HepG2 (cell line): ENCODE measurements around the gene ADIPOR2. TPM values are rescaled to one million over a fixed set of nuclear protein-coding genes. Genes with fewer than 3 reads are reported as not detected.

ENCODE experiments used
- CBX1 ChIP-seq: IDR thresholded peaks from one replicate; pipeline ENCODE4 v1.6.1; 2016; ENCODE audit warnings: antibody characterized with exemption, low read depth
- CC2D1A ChIP-seq: sonication (generic); formaldehyde crosslinking; IDR thresholded peaks from 2 replicates; pipeline ENCODE4 v1.8.1; 2023; ENCODE audit warnings: mild to moderate bottlenecking, missing genetic modification reagents
- FIP1L1 ChIP-seq: fragments of 200-400 bp; formaldehyde crosslinking; IDR thresholded peaks from 2 replicates; pipeline ENCODE4 v1.6.1; 2018; ENCODE audit warnings: low read depth, mild to moderate bottlenecking, low read length, moderate library complexity, borderline replicate concordance; ENCODE audit not compliant: insufficient read depth
- HNRNPLL ChIP-seq: fragments of 200-400 bp; formaldehyde crosslinking; IDR thresholded peaks from 2 replicates; pipeline ENCODE4 v1.6.1; 2017; ENCODE audit warnings: mild to moderate bottlenecking, low read depth, low read length; ENCODE audit not compliant: poor library complexity, severe bottlenecking
- RBM22 ChIP-seq: fragments of 200-400 bp; formaldehyde crosslinking; optimal IDR thresholded peaks from 2 replicates; pipeline ENCODE3; 2017; ENCODE audit warnings: mild to moderate bottlenecking, low read length, moderate library complexity
- TRIM24 ChIP-seq: sonication (generic); formaldehyde crosslinking; IDR thresholded peaks from 2 replicates; pipeline ENCODE4 v1.8.0; 2022; ENCODE audit warnings: mild to moderate bottlenecking, missing genetic modification reagents
- ZFAT ChIP-seq: sonication (generic); formaldehyde crosslinking; conservative IDR thresholded peaks from 2 replicates; pipeline ENCODE4 v1.8.1; 2023; ENCODE audit warnings: missing genetic modification reagents, inconsistent platforms
- ZNF264 ChIP-seq: sonication (generic); formaldehyde crosslinking; IDR thresholded peaks from 2 replicates; pipeline ENCODE4 v1.4.0; 2020; ENCODE audit warnings: missing genetic modification reagents
- ZNF552 ChIP-seq: sonication (generic); formaldehyde crosslinking; IDR thresholded peaks from 2 replicates; pipeline ENCODE4 v1.9.0; 2022; ENCODE audit warnings: missing genetic modification reagents, mild to moderate bottlenecking, borderline replicate concordance
- ZNF652 ChIP-seq: IDR thresholded peaks from 2 replicates; pipeline ENCODE4 v1.6.1; 2016; ENCODE audit warnings: low read depth, borderline replicate concordance
- ZNF713 ChIP-seq: sonication (generic); formaldehyde crosslinking; IDR thresholded peaks from 2 replicates; pipeline ENCODE4 v1.4.0; 2020; ENCODE audit warnings: mild to moderate bottlenecking, missing genetic modification reagents
- ZSCAN30 ChIP-seq: sonication (generic); formaldehyde crosslinking; IDR thresholded peaks from 2 replicates; pipeline ENCODE4 v1.5.0; 2020; ENCODE audit warnings: mild to moderate bottlenecking, missing genetic modification reagents
- ZSCAN9 ChIP-seq: IDR thresholded peaks from 2 replicates; pipeline ENCODE4 v1.6.1; 2016; ENCODE audit warnings: borderline replicate concordance
- polyA plus RNA-seq, 8 experiments: library from polyadenylated mRNA; depleted of rRNA in 3 of 8; stranded (reverse) in 7 of 8; unstranded in 1 of 8; fragments of >200 nt; fragmentation: Illumina TruSeq in 4 of 8; extraction: Trizol in 4 of 8; gene quantifications; 2 replicates each; pipeline versions ENCODE4 v1.2.1 to v1.2.3, GENCODE V29; 2011 to 2016; ENCODE audit warnings: low read depth in 4 of 8, missing spikeins in 1 of 8, mixed read lengths in 1 of 8; ENCODE audit not compliant: insufficient read depth in 1 of 8
- total RNA-seq, 5 experiments: library from RNA; depleted of rRNA; stranded (reverse); fragments of >200 nt; fragmentation: Illumina TruSeq; extraction: Trizol; gene quantifications; 2 replicates each; pipeline ENCODE4 v1.2.3, GENCODE V29; 2016; ENCODE audit warnings: low read depth in 1 of 5
- TF ChIP-seq, protein P1 (sequence below), 2 experiments: fragments of 450-650 bp in 1 of 2; sonication (generic) in 1 of 2; formaldehyde crosslinking; IDR thresholded peaks; 2 replicates each; pipeline versions ENCODE4 v1.5.0 to v1.8.0; 2020 to 2022; ENCODE audit warnings: mild to moderate bottlenecking in 1 of 2, missing genetic modification reagents in 1 of 2
- TF ChIP-seq, protein P2 (sequence below): sonication (generic); formaldehyde crosslinking; IDR thresholded peaks from 2 replicates; pipeline ENCODE4 v1.8.1; 2022; ENCODE audit warnings: low read depth, mild to moderate bottlenecking, missing genetic modification reagents
- TF ChIP-seq, protein P3 (sequence below): sonication (generic); formaldehyde crosslinking; IDR thresholded peaks from 2 replicates; pipeline ENCODE4 v1.8.0; 2022; ENCODE audit warnings: mild to moderate bottlenecking, missing genetic modification reagents, borderline replicate concordance
- TF ChIP-seq, protein P4 (sequence below): sonication (generic); formaldehyde crosslinking; IDR thresholded peaks from 2 replicates; pipeline ENCODE4 v1.4.0; 2020; ENCODE audit warnings: missing genetic modification reagents

Gene ADIPOR2
- total and polyA plus RNA-seq, 2 of the 13 experiments (the other 11 are each of a cell fraction or from before 2014, with no cell fraction given), result 35.2 to 52.2 TPM

DNA sequence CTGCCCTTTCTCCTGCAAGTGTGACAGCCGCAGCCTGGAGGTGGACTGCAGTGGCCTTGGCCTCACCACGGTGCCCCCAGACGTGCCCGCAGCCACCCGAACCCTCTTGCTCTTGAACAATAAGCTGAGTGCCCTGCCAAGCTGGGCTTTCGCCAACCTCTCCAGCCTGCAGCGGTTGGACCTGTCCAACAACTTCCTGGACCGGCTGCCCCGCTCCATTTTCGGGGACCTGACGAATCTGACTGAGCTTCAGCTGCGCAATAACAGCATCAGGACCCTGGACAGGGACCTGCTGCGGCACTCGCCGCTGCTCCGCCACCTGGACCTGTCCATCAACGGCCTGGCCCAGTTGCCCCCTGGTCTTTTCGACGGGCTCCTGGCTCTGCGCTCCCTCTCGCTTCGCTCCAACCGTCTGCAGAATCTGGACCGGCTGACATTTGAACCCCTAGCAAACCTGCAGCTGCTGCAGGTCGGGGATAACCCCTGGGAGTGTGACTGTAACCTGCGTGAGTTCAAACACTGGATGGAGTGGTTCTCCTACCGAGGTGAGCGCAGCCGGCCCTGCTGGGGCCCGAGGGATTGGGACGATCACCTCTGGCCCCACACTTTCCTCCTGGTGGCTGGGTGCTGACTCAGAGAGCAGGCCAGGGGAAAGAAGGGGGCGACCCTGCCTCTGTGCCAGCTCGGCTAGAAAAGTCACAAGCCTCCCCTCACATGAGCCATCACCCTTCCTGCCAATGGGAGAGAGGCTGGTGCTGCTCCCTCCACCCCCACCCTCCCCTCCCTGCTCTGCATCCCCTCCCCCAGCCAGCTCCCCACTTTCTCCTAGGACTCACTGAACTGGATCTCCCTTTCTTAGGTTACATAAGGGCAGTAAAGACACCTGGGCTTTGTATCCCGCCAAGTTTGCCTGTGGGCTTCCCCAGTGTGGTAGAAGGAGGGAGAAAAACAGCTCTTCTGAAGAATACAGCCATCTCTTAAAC, 140.4 kb downstream of the ADIPOR2 start (continued):
- TF ChIP-seq TRIM24 (no peak), ZSCAN9 (CRISPR knock-in tag) (peak; percentile 98), HNRNPLL (peak; percentile 71), RBM22 (no peak), CC2D1A (no peak), ZSCAN30 (CRISPR knock-in tag) (no peak), FIP1L1 (no peak), ZFAT (no peak), ZNF652 (no peak), CBX1 (no peak), ZNF552 (CRISPR knock-in tag) (0 out of 2 replicates have a peak, but pooled peaks have one; percentile 52), ZNF713 (CRISPR knock-in tag) (no peak), ZNF264 (CRISPR knock-in tag) (peak; percentile 79; the same call in 1 of the 2 replicates)
- TF ChIP-seq, protein P1, sequence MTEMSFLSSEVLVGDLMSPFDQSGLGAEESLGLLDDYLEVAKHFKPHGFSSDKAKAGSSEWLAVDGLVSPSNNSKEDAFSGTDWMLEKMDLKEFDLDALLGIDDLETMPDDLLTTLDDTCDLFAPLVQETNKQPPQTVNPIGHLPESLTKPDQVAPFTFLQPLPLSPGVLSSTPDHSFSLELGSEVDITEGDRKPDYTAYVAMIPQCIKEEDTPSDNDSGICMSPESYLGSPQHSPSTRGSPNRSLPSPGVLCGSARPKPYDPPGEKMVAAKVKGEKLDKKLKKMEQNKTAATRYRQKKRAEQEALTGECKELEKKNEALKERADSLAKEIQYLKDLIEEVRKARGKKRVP (CRISPR knock-in tag; IDR thresholded peaks at IDR 0.05), result no peak
- TF ChIP-seq, protein P2, sequence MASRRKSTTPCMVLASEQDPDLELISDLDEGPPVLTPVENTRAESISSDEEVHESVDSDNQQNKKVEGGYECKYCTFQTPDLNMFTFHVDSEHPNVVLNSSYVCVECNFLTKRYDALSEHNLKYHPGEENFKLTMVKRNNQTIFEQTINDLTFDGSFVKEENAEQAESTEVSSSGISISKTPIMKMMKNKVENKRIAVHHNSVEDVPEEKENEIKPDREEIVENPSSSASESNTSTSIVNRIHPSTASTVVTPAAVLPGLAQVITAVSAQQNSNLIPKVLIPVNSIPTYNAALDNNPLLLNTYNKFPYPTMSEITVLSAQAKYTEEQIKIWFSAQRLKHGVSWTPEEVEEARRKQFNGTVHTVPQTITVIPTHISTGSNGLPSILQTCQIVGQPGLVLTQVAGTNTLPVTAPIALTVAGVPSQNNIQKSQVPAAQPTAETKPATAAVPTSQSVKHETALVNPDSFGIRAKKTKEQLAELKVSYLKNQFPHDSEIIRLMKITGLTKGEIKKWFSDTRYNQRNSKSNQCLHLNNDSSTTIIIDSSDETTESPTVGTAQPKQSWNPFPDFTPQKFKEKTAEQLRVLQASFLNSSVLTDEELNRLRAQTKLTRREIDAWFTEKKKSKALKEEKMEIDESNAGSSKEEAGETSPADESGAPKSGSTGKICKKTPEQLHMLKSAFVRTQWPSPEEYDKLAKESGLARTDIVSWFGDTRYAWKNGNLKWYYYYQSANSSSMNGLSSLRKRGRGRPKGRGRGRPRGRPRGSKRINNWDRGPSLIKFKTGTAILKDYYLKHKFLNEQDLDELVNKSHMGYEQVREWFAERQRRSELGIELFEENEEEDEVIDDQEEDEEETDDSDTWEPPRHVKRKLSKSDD (CRISPR knock-in tag), result no peak
- TF ChIP-seq, protein P3, sequence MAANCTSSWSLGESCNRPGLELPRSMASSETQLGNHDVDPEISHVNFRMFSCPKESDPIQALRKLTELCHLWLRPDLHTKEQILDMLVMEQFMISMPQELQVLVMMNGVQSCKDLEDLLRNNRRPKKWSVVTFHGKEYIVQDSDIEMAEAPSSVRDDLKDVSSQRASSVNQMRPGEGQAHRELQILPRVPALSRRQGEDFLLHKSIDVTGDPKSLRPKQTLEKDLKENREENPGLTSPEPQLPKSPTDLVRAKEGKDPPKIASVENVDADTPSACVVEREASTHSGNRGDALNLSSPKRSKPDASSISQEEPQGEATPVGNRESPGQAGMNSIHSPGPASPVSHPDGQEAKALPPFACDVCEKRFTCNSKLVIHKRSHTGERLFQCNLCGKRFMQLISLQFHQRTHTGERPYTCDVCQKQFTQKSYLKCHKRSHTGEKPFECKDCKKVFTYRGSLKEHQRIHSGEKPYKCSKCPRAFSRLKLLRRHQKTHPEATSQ (CRISPR knock-in tag), result no peak
- TF ChIP-seq, protein P4, sequence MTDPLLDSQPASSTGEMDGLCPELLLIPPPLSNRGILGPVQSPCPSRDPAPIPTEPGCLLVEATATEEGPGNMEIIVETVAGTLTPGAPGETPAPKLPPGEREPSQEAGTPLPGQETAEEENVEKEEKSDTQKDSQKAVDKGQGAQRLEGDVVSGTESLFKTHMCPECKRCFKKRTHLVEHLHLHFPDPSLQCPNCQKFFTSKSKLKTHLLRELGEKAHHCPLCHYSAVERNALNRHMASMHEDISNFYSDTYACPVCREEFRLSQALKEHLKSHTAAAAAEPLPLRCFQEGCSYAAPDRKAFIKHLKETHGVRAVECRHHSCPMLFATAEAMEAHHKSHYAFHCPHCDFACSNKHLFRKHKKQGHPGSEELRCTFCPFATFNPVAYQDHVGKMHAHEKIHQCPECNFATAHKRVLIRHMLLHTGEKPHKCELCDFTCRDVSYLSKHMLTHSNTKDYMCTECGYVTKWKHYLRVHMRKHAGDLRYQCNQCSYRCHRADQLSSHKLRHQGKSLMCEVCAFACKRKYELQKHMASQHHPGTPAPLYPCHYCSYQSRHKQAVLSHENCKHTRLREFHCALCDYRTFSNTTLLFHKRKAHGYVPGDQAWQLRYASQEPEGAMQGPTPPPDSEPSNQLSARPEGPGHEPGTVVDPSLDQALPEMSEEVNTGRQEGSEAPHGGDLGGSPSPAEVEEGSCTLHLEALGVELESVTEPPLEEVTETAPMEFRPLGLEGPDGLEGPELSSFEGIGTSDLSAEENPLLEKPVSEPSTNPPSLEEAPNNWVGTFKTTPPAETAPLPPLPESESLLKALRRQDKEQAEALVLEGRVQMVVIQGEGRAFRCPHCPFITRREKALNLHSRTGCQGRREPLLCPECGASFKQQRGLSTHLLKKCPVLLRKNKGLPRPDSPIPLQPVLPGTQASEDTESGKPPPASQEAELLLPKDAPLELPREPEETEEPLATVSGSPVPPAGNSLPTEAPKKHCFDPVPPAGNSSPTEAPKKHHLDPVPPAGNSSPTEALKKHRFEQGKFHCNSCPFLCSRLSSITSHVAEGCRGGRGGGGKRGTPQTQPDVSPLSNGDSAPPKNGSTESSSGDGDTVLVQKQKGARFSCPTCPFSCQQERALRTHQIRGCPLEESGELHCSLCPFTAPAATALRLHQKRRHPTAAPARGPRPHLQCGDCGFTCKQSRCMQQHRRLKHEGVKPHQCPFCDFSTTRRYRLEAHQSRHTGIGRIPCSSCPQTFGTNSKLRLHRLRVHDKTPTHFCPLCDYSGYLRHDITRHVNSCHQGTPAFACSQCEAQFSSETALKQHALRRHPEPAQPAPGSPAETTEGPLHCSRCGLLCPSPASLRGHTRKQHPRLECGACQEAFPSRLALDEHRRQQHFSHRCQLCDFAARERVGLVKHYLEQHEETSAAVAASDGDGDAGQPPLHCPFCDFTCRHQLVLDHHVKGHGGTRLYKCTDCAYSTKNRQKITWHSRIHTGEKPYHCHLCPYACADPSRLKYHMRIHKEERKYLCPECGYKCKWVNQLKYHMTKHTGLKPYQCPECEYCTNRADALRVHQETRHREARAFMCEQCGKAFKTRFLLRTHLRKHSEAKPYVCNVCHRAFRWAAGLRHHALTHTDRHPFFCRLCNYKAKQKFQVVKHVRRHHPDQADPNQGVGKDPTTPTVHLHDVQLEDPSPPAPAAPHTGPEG (CRISPR knock-in tag), result peak; percentile 73; the same call in 1 of the 2 replicates
